Stimulated activated CD8-positive, alpha-beta memory T cell treated with anti-CD3 and anti-CD28 coated beads, Interleukin-4, amount 100 ng/mL, for 24 hours (primary cell): ENCODE results near the gene HEY2.
"Not testable (repeated sequence)": the region's sequence is repeated elsewhere in the genome, so short reads cannot be mapped to it uniquely, and the experiment has no call there.

Experiments
- DNase-seq: peaks from one replicate; pipeline ENCODE4 v3.0.0-alpha.2; 2020; ENCODE audit warnings: low read depth

The HEY2 gene

GRCh38 chr6:125797120-125797885 lies 47.9 kb downstream of the HEY2 start:
- no peak for DNase-seq

- no peak for DNase-seq
Measured at GRCh38 chr6:125797886-125798444, 48.5 kb downstream of the HEY2 start.

GRCh38 chr6:125798734-125799508 lies 49.5 kb downstream of the HEY2 start:
- no peak for DNase-seq

GRCh38 chr6:125802383-125802782 lies 53.0 kb downstream of the HEY2 start:
- DNase-seq, result no peak

- DNase-seq, result no peak
Measured at GRCh38 chr6:125802943-125803377, 53.5 kb downstream of the HEY2 start.

- DNase-seq, result no peak
Measured at GRCh38 chr6:125804264-125804663, 54.8 kb downstream of the HEY2 start.

- not testable (repeated sequence) for DNase-seq
Measured at GRCh38 chr6:125804866-125805425, 55.5 kb downstream of the HEY2 start.

GRCh38 chr6:125806813-125807212 lies 57.4 kb downstream of the HEY2 start:
- no peak for DNase-seq

- DNase-seq, result no peak
Measured at GRCh38 chr6:125807293-125807692, 57.9 kb downstream of the HEY2 start.

- no peak for DNase-seq
Measured at GRCh38 chr6:125808060-125808459, 58.6 kb downstream of the HEY2 start.

GRCh38 chr6:125808591-125808990 lies 59.2 kb downstream of the HEY2 start:
- no peak for DNase-seq

- no peak for DNase-seq
Measured at GRCh38 chr6:125809570-125810170, 60.2 kb downstream of the HEY2 start.

- DNase-seq, result no peak
Measured at GRCh38 chr6:125810445-125810844, 61.0 kb downstream of the HEY2 start.
